OCI-LY7 (cell line): ENCODE data around the gene ZNF627.

Experiments used
- EZH2phosphoT487 ChIP-seq: fragments of 200-600 bp; sonication (generic); IDR thresholded peaks from 2 replicates; pipeline ENCODE4 v1.6.1; 2018; ENCODE audit warnings: low read depth, borderline replicate concordance, mild to moderate bottlenecking, mixed run types, antibody characterized with exemption, low read length, moderate library complexity, mixed read lengths
- TF ChIP-seq, protein P1 (sequence below): fragments of 200-600 bp; sonication (generic); conservative IDR thresholded peaks from 2 replicates; pipeline ENCODE4 v1.5.1; 2014; ENCODE audit warnings: mild to moderate bottlenecking, antibody characterized with exemption, low read length, moderate library complexity, mixed read lengths

DNA sequence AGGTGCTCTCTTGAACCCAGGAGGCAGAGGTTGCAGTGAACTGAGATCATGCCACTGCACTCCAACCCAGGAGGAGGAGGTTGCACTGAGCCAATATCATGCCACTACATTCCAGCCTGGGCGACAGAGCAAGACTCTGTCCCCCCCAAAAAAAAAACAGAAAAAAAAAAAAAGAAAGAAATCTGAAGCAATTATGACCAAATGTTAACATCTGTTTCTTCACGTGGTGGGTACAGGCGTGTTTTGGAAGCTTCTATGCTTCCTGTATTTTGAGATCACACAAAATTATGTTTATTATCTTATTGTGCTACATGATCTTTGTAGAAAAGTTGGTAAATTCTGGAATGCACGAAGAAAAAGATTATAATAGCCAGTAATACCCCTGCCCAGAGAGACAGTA lies 17.2 kb upstream of the ZNF627 start:
- TF ChIP-seq, protein P1, sequence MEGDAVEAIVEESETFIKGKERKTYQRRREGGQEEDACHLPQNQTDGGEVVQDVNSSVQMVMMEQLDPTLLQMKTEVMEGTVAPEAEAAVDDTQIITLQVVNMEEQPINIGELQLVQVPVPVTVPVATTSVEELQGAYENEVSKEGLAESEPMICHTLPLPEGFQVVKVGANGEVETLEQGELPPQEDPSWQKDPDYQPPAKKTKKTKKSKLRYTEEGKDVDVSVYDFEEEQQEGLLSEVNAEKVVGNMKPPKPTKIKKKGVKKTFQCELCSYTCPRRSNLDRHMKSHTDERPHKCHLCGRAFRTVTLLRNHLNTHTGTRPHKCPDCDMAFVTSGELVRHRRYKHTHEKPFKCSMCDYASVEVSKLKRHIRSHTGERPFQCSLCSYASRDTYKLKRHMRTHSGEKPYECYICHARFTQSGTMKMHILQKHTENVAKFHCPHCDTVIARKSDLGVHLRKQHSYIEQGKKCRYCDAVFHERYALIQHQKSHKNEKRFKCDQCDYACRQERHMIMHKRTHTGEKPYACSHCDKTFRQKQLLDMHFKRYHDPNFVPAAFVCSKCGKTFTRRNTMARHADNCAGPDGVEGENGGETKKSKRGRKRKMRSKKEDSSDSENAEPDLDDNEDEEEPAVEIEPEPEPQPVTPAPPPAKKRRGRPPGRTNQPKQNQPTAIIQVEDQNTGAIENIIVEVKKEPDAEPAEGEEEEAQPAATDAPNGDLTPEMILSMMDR: no peak
- TF ChIP-seq EZH2phosphoT487: no peak
